ENCODE measurements around the gene CLPX.
A peak's percentile ranks its signal among the peaks of the same experiment; 100 is the strongest.
"Not testable (repeated sequence)": the region's sequence is repeated elsewhere in the genome, so short reads cannot be mapped to it uniquely, and the experiment has no call there.

CLPX gene

DNA sequence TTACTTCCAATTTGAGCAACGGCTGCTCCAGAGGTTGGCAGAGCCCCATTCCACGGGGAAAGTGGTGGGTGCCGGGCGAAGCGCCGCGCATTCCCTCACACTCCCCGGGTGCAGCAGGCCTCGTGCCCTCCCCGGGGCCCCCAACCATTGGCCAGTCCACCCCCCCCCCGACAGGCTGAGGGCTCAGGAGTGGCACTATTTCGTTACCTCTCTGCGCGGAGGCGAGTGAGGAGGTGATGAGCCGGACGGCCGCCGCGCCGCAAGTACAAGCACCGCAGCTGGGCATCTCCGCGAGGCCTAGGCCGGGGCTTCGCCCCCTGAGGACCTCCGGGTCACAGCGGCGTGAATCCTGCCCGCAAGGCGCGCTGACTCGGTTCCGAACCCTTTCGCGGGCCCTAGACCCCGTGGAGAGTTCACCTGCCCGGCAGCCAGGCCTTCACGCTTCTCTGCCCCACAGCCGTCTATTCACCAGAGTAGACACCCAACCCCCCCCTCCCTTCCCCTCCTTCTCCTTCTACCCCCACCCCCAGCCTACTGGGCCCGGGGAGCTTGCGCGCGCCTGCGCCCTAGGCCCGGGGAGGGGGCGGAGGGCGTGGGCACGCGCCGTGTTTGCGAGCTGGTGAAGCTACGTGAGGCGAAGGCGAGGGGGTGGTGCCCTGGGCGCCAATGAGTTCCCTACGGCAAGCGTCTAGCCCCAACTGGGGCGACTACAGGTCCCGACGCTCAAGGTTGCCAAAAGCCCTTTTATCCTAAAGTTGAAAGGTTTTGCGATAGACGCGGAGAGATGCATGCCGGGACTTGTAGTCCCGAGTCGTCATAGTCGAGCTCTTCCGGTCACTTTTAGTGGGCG is at the start of gene CLPX:
CLPX (minus strand) TSS at position 475 of the 850 bp plus-strand sequence; CDS start at position 286, 189 bp downstream.
- Histone ChIP-seq H3K4me3 (ENCODE audit: low read depth, low read length) (peak within 1 kb of the TSS; percentile 93), H3K36me3 (replicated peaks) (no peaks in the 10 kb centered on the region), H3K27me3 (replicated peaks) (no peaks in the 10 kb centered on the region), H3K27ac (peak within 1 kb of the TSS; percentile 68)
- TF ChIP-seq, protein P1, sequence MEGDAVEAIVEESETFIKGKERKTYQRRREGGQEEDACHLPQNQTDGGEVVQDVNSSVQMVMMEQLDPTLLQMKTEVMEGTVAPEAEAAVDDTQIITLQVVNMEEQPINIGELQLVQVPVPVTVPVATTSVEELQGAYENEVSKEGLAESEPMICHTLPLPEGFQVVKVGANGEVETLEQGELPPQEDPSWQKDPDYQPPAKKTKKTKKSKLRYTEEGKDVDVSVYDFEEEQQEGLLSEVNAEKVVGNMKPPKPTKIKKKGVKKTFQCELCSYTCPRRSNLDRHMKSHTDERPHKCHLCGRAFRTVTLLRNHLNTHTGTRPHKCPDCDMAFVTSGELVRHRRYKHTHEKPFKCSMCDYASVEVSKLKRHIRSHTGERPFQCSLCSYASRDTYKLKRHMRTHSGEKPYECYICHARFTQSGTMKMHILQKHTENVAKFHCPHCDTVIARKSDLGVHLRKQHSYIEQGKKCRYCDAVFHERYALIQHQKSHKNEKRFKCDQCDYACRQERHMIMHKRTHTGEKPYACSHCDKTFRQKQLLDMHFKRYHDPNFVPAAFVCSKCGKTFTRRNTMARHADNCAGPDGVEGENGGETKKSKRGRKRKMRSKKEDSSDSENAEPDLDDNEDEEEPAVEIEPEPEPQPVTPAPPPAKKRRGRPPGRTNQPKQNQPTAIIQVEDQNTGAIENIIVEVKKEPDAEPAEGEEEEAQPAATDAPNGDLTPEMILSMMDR (IDR thresholded peaks at IDR 0.05; ENCODE audit: low read depth, low read length, missing control alignments), result no peak
- DNase-seq, result peak; percentile 69
- in situ Hi-C loops (cut with HindIII; ENCODE audit: low pct_ligation_motif_present, low sequenced_read_pairs), result no loop called here

DNA sequence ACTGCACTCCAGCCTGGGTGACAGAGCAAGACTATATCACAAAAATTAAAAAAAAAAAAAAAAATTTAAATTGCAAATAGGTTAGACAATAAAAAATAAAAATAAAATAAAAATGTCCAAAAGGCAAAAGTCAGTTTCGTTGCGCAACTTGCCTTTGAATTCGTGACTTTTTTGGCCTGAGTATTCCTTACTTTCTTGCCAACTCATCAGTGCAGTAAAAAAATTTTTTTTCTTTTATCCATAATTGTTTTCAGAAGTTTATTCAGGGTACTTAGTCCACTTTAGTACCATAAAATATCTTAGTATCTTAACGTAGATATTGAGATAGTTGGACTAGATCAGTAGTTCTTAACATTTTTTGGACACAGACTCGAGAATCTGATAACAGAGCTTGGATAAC is 48.6 kb upstream of the CLPX start:
- H3K27me3 ChIP-seq (replicated peaks), result no peaks in the 10 kb centered on the region
- in situ Hi-C loops (cut with HindIII; ENCODE audit: low pct_ligation_motif_present, low sequenced_read_pairs), result no loop called here
- no peak for DNase-seq
- no peak overlapping the region for H3K4me3 ChIP-seq (ENCODE audit: low read depth, low read length)
- H3K27ac ChIP-seq, result no peak overlapping the region
- TF ChIP-seq, protein P1 (IDR thresholded peaks at IDR 0.05; ENCODE audit: low read depth, low read length, missing control alignments), result no peak
- H3K36me3 ChIP-seq (replicated peaks), result no peaks in the 10 kb centered on the region

- no peak for DNase-seq
- Histone ChIP-seq H3K4me3 (ENCODE audit: low read depth, low read length) (no peak overlapping the region), H3K36me3 (replicated peaks) (no peaks in the 10 kb centered on the region), H3K27me3 (replicated peaks) (no peaks in the 10 kb centered on the region), H3K27ac (no peak overlapping the region)
- in situ Hi-C loops (cut with HindIII; ENCODE audit: low pct_ligation_motif_present, low sequenced_read_pairs), result no loop called here
- TF ChIP-seq, protein P1 (IDR thresholded peaks at IDR 0.05; ENCODE audit: low read depth, low read length, missing control alignments), result no peak
Observed at GRCh38 chr15:65232520-65232919, 47.4 kb upstream of the CLPX start.

- DNase-seq, result no peak
Observed at GRCh38 chr15:65231306-65231705, 46.2 kb upstream of the CLPX start.

DNA sequence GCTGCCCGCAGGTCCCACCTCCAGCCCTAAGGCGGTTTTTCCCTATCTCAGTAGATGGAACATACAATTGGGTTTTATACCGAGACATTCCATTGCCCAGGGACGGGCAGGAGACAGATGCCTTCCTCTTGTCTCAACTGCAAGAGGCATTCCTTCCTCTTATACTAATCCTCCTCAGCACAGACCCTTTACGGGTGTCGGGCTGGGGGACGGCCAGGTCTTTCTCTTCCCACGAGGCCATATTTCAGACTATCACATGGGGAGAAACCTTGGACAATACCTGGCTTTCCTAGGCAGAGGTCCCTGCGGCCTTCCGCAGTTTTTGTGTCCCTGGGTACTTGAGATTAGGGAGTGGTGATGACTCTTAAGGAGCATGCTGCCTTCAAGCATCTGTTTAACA is 41.8 kb upstream of the CLPX start:
- H3K27me3 ChIP-seq (replicated peaks); H3K27ac ChIP-seq; in situ Hi-C loops (cut with HindIII; ENCODE audit: low pct_ligation_motif_present, low sequenced_read_pairs); H3K36me3 ChIP-seq (replicated peaks); H3K4me3 ChIP-seq (ENCODE audit: low read depth, low read length); DNase-seq: not testable (repeated sequence)

More at GRCh38 chr15:65231306-65231705, 46.2 kb upstream of the CLPX start:
- TF ChIP-seq, protein P1 (IDR thresholded peaks at IDR 0.05; ENCODE audit: low read depth, low read length, missing control alignments), result no peak
- in situ Hi-C loops (cut with HindIII; ENCODE audit: low pct_ligation_motif_present, low sequenced_read_pairs), result no loop called here
- Histone ChIP-seq H3K4me3 (ENCODE audit: low read depth, low read length) (no peak overlapping the region), H3K27ac (no peak overlapping the region), H3K36me3 (replicated peaks) (no peaks in the 10 kb centered on the region), H3K27me3 (replicated peaks) (no peaks in the 10 kb centered on the region)

GRCh38 chr15:65226221-65226620 is 41.1 kb upstream of the CLPX start:
- H3K4me3 ChIP-seq (ENCODE audit: low read depth, low read length), result no peak overlapping the region
- in situ Hi-C loops (cut with HindIII; ENCODE audit: low pct_ligation_motif_present, low sequenced_read_pairs), result no loop called here
- H3K36me3 ChIP-seq (replicated peaks), result no peaks in the 10 kb centered on the region
- TF ChIP-seq, protein P1 (IDR thresholded peaks at IDR 0.05; ENCODE audit: low read depth, low read length, missing control alignments), result no peak
- DNase-seq, result no peak
- no peak overlapping the region for H3K27ac ChIP-seq
- no peaks in the 10 kb centered on the region for H3K27me3 ChIP-seq (replicated peaks)
